HG03520 (cell line): Measurements from ENCODE around the gene LRR1.
A peak's percentile ranks its signal among the peaks of the same experiment; 100 is the strongest.
"Not testable (repeated sequence)": the region's sequence is repeated elsewhere in the genome, so short reads cannot be mapped to it uniquely, and the experiment has no call there.

Experiments used
- ATAC-seq: cut with Tn5 transposase; IDR thresholded peaks from one replicate; pipeline ENCODE4 v1.9.1; 2021; ENCODE audit warnings: mild to moderate bottlenecking, moderate library complexity; ENCODE audit not compliant: unreplicated experiment

Gene LRR1

GRCh38 chr14:49598485-49599300 is at the start of gene LRR1:
Gene LRR1 (plus strand): TSS chr14:49598940. CDS start chr14:49599021, 81 bp downstream.
- ATAC-seq: peak; percentile 46

GRCh38 chr14:49549446-49549845 is 49.3 kb upstream of the LRR1 start:
- ATAC-seq: no peak

- ATAC-seq: no peak
Measured at GRCh38 chr14:49549881-49550280, 48.9 kb upstream of the LRR1 start.

- no peak for ATAC-seq
Measured at GRCh38 chr14:49550286-49551184, 48.2 kb upstream of the LRR1 start.

- no peak for ATAC-seq
Measured at GRCh38 chr14:49551569-49551968, 47.2 kb upstream of the LRR1 start.

- no peak for ATAC-seq
Measured at GRCh38 chr14:49553106-49553505, 45.6 kb upstream of the LRR1 start.

GRCh38 chr14:49553892-49554291 is 44.8 kb upstream of the LRR1 start:
- no peak for ATAC-seq

GRCh38 chr14:49559979-49560768 is 38.6 kb upstream of the LRR1 start:
- no peak for ATAC-seq

GRCh38 chr14:49566714-49567113 is 32.0 kb upstream of the LRR1 start:
- ATAC-seq: no peak

- no peak for ATAC-seq
Measured at GRCh38 chr14:49569281-49569680, 29.5 kb upstream of the LRR1 start.

GRCh38 chr14:49574038-49574437 is 24.7 kb upstream of the LRR1 start:
- ATAC-seq: no peak

- ATAC-seq: no peak
Measured at GRCh38 chr14:49578141-49578540, 20.6 kb upstream of the LRR1 start.

- ATAC-seq: no peak
Measured at GRCh38 chr14:49579841-49580240, 18.9 kb upstream of the LRR1 start.

- no peak for ATAC-seq
Measured at GRCh38 chr14:49581209-49582112, 17.3 kb upstream of the LRR1 start.

GRCh38 chr14:49582113-49582977 is 16.4 kb upstream of the LRR1 start:
- no peak for ATAC-seq

GRCh38 chr14:49583629-49584028 is 15.1 kb upstream of the LRR1 start:
- ATAC-seq: no peak

GRCh38 chr14:49584058-49584457 is 14.7 kb upstream of the LRR1 start:
- no peak for ATAC-seq

- not testable (repeated sequence) for ATAC-seq
Measured at GRCh38 chr14:49584981-49585640, 13.6 kb upstream of the LRR1 start.
